ENCODE results near the gene RABGAP1.

DNA sequence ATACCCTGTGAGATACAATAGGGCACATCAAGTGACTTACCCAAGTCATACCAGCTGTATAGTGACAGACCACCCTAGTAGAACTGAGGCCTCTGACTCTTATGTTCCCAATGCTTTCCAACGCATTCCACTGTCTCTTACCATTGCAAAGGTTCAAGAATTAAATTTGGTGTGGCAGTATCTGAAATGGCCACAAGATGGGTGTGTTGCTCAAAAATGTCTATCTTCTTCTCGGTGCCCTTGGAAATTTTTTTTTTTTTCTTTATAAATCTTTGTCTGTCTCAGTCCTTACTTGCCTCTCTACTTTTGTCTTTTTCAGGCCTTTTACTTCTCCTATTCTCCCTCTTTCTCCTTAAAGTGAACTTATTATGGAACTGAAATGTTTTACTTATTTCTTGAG lies 141.0 kb downstream of the RABGAP1 start:
- TF ChIP-seq EZH2 (IDR thresholded peaks at IDR 0.05; ENCODE audit: low read depth) = no peak
- TF ChIP-seq, protein P1, sequence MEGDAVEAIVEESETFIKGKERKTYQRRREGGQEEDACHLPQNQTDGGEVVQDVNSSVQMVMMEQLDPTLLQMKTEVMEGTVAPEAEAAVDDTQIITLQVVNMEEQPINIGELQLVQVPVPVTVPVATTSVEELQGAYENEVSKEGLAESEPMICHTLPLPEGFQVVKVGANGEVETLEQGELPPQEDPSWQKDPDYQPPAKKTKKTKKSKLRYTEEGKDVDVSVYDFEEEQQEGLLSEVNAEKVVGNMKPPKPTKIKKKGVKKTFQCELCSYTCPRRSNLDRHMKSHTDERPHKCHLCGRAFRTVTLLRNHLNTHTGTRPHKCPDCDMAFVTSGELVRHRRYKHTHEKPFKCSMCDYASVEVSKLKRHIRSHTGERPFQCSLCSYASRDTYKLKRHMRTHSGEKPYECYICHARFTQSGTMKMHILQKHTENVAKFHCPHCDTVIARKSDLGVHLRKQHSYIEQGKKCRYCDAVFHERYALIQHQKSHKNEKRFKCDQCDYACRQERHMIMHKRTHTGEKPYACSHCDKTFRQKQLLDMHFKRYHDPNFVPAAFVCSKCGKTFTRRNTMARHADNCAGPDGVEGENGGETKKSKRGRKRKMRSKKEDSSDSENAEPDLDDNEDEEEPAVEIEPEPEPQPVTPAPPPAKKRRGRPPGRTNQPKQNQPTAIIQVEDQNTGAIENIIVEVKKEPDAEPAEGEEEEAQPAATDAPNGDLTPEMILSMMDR (conservative IDR thresholded peaks at IDR 0.05) = peak; percentile 74
